SH-SY5Y (cell line): ENCODE results near the gene DUOXA1.

Experiments used
- GATA2 ChIP-seq: IDR thresholded peaks from 2 replicates; pipeline ENCODE4 v1.6.1; 2011; ENCODE audit warnings: mild to moderate bottlenecking, low read depth, low read length
- GATA3 ChIP-seq: IDR thresholded peaks from 2 replicates; pipeline ENCODE4 v1.6.1; 2011; ENCODE audit warnings: low read depth, mild to moderate bottlenecking, low read length, moderate library complexity

DNA sequence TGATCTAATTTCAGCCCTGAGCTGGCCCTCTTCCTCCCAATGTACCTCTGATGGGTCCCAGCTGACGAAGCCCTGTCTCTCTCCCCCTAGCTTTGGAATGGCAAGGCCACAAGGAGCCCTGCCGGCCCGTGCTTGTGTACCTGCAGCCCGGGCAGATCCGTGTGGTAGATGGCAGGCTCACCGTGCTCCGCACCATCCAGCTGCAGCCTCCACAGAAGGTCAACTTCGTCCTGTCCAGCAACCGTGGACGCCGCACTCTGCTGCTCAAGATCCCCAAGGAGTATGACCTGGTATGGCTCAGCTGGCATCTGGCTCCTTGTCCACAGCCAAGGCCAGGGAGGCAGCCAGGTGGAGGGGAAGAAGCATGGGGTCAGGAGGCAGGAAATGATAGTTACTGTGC is 14.3 kb upstream of the DUOXA1 start:
- TF ChIP-seq GATA2 (no peak), GATA3 (no peak)
